HEK293 (cell line): ENCODE data around the gene PPP1R1C.

ENCODE experiments used
- CTCF ChIA-PET: fragments of 350-600 bp; formaldehyde crosslinking; extraction: SDS; loops from one replicate; lab custom pipeline; 2021; ENCODE audit warnings: antibody characterized with exemption; lab: Yijun Ruan, JAX
- POLR2A ChIA-PET: fragments of 300-600 bp; formaldehyde crosslinking; extraction: SDS; loops from one replicate; lab custom pipeline; 2020; ENCODE audit warnings: antibody characterized with exemption, inconsistent platforms; lab: Yijun Ruan, JAX
- H3K27ac ChIP-seq: fragments of 200-500 bp; sonication (Bioruptor generic); 2 replicates; pipeline ENCODE4 v1.5.1; 2014; ENCODE audit warnings: low read depth, low read length, control low read depth, inconsistent platforms; ENCODE audit errors: extremely low read depth
- H3K36me3 ChIP-seq, 2 experiments: fragments of 200-500 bp in 1 of 2; sonication (Bioruptor generic) in 1 of 2; 1 replicate in 1 of 2; 2 replicates in 1 of 2; pipeline ENCODE4 v1.5.1; 2014 to 2017; ENCODE audit warnings: inconsistent platforms in 2 of 2, low read length in 2 of 2; ENCODE audit not compliant: control insufficient read depth in 2 of 2, insufficient read depth in 1 of 2
- H3K4me1 ChIP-seq: fragments of 200-500 bp; sonication (Bioruptor generic); 2 replicates; pipeline ENCODE4 v1.5.1; 2014; ENCODE audit warnings: mild to moderate bottlenecking, low read length, inconsistent platforms; ENCODE audit not compliant: control insufficient read depth, insufficient read depth
- H3K4me3 ChIP-seq: 2 replicates; pipeline ENCODE4 v1.5.1; 2011; ENCODE audit warnings: low read depth, mild to moderate bottlenecking, control low read depth, low read length, moderate library complexity
- H3K9me3 ChIP-seq: fragments of 200-500 bp; sonication (Bioruptor generic); 2 replicates; pipeline ENCODE4 v1.5.1; 2014; ENCODE audit warnings: low read depth, low read length, inconsistent platforms; ENCODE audit not compliant: control insufficient read depth, insufficient read depth
- OSR2 ChIP-seq: fragments of 450-650 bp; formaldehyde crosslinking; IDR thresholded peaks from 2 replicates; pipeline ENCODE4 v1.5.1; 2016; ENCODE audit warnings: missing biosample characterization, missing genetic modification characterization
- SETDB1 ChIP-seq: IDR thresholded peaks from one replicate; pipeline ENCODE4 v1.6.1; 2017; ENCODE audit warnings: mild to moderate bottlenecking, low read length, moderate library complexity, mixed read lengths; ENCODE audit not compliant: insufficient read length
- ZBTB6 ChIP-seq: fragments of 450-650 bp; formaldehyde crosslinking; IDR thresholded peaks from 2 replicates; pipeline ENCODE4 v1.5.1; 2017; ENCODE audit warnings: missing biosample characterization, missing genetic modification characterization
- ZBTB8A ChIP-seq: fragments of 450-650 bp; formaldehyde crosslinking; IDR thresholded peaks from 2 replicates; pipeline ENCODE4 v1.5.1; 2016; ENCODE audit warnings: missing biosample characterization, missing genetic modification characterization
- ZNF132 ChIP-seq: fragments of 450-650 bp; formaldehyde crosslinking; IDR thresholded peaks from 2 replicates; pipeline ENCODE4 v1.5.1; 2017; ENCODE audit warnings: missing biosample characterization, missing genetic modification characterization, borderline replicate concordance
- ZNF155 ChIP-seq: fragments of 450-650 bp; formaldehyde crosslinking; IDR thresholded peaks from 2 replicates; pipeline ENCODE4 v1.5.1; 2016; ENCODE audit warnings: missing biosample characterization, missing genetic modification characterization
- ZNF223 ChIP-seq: fragments of 450-650 bp; formaldehyde crosslinking; IDR thresholded peaks from 2 replicates; pipeline ENCODE4 v1.5.1; 2016; ENCODE audit warnings: missing biosample characterization, missing genetic modification characterization
- ZNF24 ChIP-seq: fragments of 450-650 bp; formaldehyde crosslinking; IDR thresholded peaks from 2 replicates; pipeline ENCODE4 v1.5.1; 2016; ENCODE audit warnings: missing biosample characterization, missing genetic modification characterization
- ZNF350 ChIP-seq: fragments of 450-650 bp; formaldehyde crosslinking; IDR thresholded peaks from 2 replicates; pipeline ENCODE4 v1.5.0; 2017; ENCODE audit warnings: missing biosample characterization, mild to moderate bottlenecking, missing genetic modification characterization
- ZNF354C ChIP-seq: fragments of 450-650 bp; formaldehyde crosslinking; IDR thresholded peaks from 2 replicates; pipeline ENCODE4 v1.5.1; 2016; ENCODE audit warnings: missing biosample characterization, missing genetic modification characterization, low read depth, borderline replicate concordance
- ZNF555 ChIP-seq: fragments of 450-650 bp; formaldehyde crosslinking; conservative IDR thresholded peaks from 2 replicates; pipeline ENCODE4 v1.5.1; 2017; ENCODE audit warnings: missing biosample characterization, mild to moderate bottlenecking, missing genetic modification characterization, inconsistent platforms
- ZNF596 ChIP-seq: fragments of 450-650 bp; IDR thresholded peaks from 2 replicates; pipeline ENCODE4 v1.5.0; 2018; ENCODE audit warnings: missing biosample characterization, mild to moderate bottlenecking, missing genetic modification characterization, moderate library complexity
- ZNF610 ChIP-seq: fragments of 450-650 bp; formaldehyde crosslinking; IDR thresholded peaks from 2 replicates; pipeline ENCODE4 v1.5.1; 2016; ENCODE audit warnings: missing biosample characterization, missing genetic modification characterization, borderline replicate concordance
- ZNF645 ChIP-seq: fragments of 450-650 bp; formaldehyde crosslinking; IDR thresholded peaks from 2 replicates; pipeline ENCODE4; 2016; ENCODE audit warnings: missing biosample characterization, missing genetic modification characterization
- ZNF670 ChIP-seq: fragments of 450-650 bp; formaldehyde crosslinking; IDR thresholded peaks from 2 replicates; pipeline ENCODE4 v1.5.1; 2016; ENCODE audit warnings: missing biosample characterization, missing genetic modification characterization, low read depth
- ZNF692 ChIP-seq: fragments of 450-650 bp; formaldehyde crosslinking; IDR thresholded peaks from 2 replicates; pipeline ENCODE4 v1.5.1; 2016; ENCODE audit warnings: missing biosample characterization, missing genetic modification characterization
- ZNF791 ChIP-seq: fragments of 450-650 bp; formaldehyde crosslinking; IDR thresholded peaks from 2 replicates; pipeline ENCODE4 v1.5.1; 2016; ENCODE audit warnings: missing biosample characterization, missing genetic modification characterization
- ZXDB ChIP-seq: fragments of 450-650 bp; formaldehyde crosslinking; IDR thresholded peaks from 2 replicates; pipeline ENCODE4 v1.5.1; 2016; ENCODE audit warnings: missing biosample characterization, missing genetic modification characterization
- TF ChIP-seq, protein P1 (sequence below): fragments of 450-650 bp; formaldehyde crosslinking; IDR thresholded peaks from 2 replicates; pipeline ENCODE4 v1.5.1; 2017; ENCODE audit warnings: missing biosample characterization, missing genetic modification characterization
- TF ChIP-seq, protein P2 (sequence below): fragments of 450-650 bp; formaldehyde crosslinking; IDR thresholded peaks from 2 replicates; pipeline ENCODE4 v1.5.1; 2016; ENCODE audit warnings: missing biosample characterization, missing genetic modification characterization
- TF ChIP-seq, protein P3 (sequence below): fragments of 450-650 bp; formaldehyde crosslinking; IDR thresholded peaks from 2 replicates; pipeline ENCODE4 v1.5.1; 2016; ENCODE audit warnings: missing biosample characterization, missing genetic modification characterization

The PPP1R1C gene

GRCh38 chr2:182117196-182117595 lies 131.5 kb downstream of the PPP1R1C start:
- H3K27ac ChIP-seq: no peak overlapping the region
- CTCF ChIA-PET: interaction anchor here (0.6 to 0.7 kb wide), 2 partner anchors 10 to 108 kb away, joined by 3 read pairs; no protein-coding TSS in a partner anchor
- POLR2A ChIA-PET: no interaction called here
- H3K36me3 ChIP-seq: no peaks in the 10 kb centered on the region
- no peak overlapping the region for H3K4me3 ChIP-seq
- TF ChIP-seq ZBTB6 (tag by site-specific recombination) (no peak), SETDB1 (no peak), ZNF645 (no peak), ZNF610 (no peak), ZNF692 (tag by site-specific recombination) (no peak)
- no peaks in the 10 kb centered on the region for H3K4me1 ChIP-seq
- H3K9me3 ChIP-seq: no peaks in the 10 kb centered on the region

DNA sequence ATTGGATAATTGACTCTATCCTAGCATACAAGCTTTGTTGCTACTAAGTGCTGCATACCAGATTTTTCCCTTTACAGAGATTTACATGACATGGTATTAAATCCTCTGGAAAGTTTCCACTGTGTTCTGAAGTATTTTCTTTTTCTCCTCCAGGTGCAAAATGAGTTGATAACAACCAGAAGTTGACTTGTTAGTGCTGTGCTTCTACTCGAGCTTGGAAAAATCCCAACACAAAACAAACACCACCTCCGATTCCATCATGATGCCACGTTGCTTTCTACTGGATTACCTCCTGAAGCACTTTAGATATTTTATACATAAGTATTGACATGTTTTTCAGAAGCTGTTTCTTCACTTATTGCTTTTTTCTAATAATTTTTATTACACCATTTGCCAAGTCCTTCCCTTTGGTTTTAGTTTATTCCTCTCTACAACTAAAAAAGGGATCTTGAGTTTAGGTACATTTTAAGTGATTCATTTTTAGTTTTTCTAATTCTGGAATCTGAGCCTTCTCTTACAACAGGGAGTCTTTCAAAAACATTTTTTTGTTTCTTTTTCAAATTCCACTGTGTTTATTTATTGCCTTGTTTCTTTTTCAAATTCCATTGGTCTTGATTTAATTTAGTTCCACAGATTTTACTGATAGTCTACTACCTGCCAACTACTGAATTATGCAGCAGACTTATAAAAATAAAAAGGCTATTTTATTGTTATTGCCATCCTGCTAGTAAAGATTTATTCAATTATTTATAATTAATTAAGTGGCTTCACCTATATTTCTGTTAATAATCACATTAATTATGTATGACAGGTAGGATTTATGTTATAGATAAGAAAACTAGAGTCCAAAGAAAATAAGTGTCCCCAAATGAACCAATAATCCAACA lies 143.4 kb downstream of the PPP1R1C start:
- Histone ChIP-seq H3K36me3 (no peaks in the 10 kb centered on the region), H3K9me3 (no peaks in the 10 kb centered on the region), H3K4me3 (no peak overlapping the region), H3K4me1 (no peaks in the 10 kb centered on the region), H3K27ac (no peak overlapping the region)
- TF ChIP-seq ZBTB8A (no peak), ZNF155 (tag by site-specific recombination) (no peak), ZNF132 (tag by site-specific recombination) (no peak), ZNF350 (tag by site-specific recombination) (no peak)
- TF ChIP-seq, protein P1, sequence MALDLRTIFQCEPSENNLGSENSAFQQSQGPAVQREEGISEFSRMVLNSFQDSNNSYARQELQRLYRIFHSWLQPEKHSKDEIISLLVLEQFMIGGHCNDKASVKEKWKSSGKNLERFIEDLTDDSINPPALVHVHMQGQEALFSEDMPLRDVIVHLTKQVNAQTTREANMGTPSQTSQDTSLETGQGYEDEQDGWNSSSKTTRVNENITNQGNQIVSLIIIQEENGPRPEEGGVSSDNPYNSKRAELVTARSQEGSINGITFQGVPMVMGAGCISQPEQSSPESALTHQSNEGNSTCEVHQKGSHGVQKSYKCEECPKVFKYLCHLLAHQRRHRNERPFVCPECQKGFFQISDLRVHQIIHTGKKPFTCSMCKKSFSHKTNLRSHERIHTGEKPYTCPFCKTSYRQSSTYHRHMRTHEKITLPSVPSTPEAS (tag by site-specific recombination): no peak
- ChIA-PET POLR2A (no interaction called here), CTCF (no interaction called here)

- ChIA-PET CTCF (interaction anchor here (0.6 to 1.1 kb wide), 4 partner anchors 23 to 391 kb away, joined by 3 to 5 read pairs (median 4); no protein-coding TSS in a partner anchor), POLR2A (no interaction called here)
- Histone ChIP-seq H3K36me3 (no peaks in the 10 kb centered on the region), H3K4me1 (no peaks in the 10 kb centered on the region), H3K4me3 (no peak overlapping the region), H3K27ac (no peak overlapping the region), H3K9me3 (no peaks in the 10 kb centered on the region)
- no peak for TF ChIP-seq OSR2 (tag by site-specific recombination)
- no peak for TF ChIP-seq ZNF791 (tag by site-specific recombination)
- TF ChIP-seq ZNF223 (tag by site-specific recombination): no peak
- TF ChIP-seq ZNF596 (tag by site-specific recombination): no peak
- TF ChIP-seq ZNF24 (tag by site-specific recombination): no peak
- no peak for TF ChIP-seq ZNF670 (tag by site-specific recombination)
- TF ChIP-seq ZXDB: no peak
- TF ChIP-seq, protein P2, sequence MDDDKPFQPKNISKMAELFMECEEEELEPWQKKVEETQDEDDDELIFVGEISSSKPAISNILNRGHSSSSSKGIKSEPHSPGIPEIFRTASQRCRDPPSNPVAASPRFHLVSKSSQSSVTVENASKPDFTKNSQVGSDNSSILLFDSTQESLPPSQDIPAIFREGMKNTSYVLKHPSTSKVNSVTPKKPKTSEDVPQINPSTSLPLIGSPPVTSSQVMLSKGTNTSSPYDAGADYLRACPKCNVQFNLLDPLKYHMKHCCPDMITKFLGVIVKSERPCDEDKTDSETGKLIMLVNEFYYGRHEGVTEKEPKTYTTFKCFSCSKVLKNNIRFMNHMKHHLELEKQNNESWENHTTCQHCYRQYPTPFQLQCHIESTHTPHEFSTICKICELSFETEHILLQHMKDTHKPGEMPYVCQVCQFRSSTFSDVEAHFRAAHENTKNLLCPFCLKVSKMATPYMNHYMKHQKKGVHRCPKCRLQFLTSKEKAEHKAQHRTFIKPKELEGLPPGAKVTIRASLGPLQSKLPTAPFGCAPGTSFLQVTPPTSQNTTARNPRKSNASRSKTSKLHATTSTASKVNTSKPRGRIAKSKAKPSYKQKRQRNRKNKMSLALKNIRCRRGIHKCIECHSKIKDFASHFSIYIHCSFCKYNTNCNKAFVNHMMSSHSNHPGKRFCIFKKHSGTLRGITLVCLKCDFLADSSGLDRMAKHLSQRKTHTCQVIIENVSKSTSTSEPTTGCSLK (tag by site-specific recombination): no peak
- no peak for TF ChIP-seq ZNF354C (tag by site-specific recombination)
- no peak for TF ChIP-seq ZNF555 (tag by site-specific recombination)
- TF ChIP-seq, protein P3, sequence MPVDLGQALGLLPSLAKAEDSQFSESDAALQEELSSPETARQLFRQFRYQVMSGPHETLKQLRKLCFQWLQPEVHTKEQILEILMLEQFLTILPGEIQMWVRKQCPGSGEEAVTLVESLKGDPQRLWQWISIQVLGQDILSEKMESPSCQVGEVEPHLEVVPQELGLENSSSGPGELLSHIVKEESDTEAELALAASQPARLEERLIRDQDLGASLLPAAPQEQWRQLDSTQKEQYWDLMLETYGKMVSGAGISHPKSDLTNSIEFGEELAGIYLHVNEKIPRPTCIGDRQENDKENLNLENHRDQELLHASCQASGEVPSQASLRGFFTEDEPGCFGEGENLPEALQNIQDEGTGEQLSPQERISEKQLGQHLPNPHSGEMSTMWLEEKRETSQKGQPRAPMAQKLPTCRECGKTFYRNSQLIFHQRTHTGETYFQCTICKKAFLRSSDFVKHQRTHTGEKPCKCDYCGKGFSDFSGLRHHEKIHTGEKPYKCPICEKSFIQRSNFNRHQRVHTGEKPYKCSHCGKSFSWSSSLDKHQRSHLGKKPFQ (tag by site-specific recombination): no peak
Measured at GRCh38 chr2:182132605-182133004, 147.0 kb downstream of the PPP1R1C start.
